ENCODE results near the gene RAB24.
A peak's percentile ranks its signal among the peaks of the same experiment; 100 is the strongest.

Gene RAB24

DNA sequence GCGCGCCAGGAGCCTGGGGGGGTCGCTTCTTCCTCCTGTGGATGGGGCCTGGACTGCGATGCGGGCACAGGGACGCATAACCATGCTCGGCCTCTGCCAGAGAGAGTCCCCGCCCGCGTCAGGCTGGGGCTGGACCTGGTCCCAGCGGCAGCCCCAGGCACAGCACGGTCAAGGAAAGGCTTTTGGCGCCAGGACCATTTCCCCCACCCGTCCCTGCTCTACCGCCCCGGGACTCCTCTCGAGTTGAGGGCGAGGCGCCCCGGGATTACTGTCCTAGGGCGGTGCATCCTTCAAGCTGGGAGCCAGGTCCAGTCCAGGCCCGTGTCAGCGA lies 7.8 kb upstream of the RAB24 start:
- no peak for DNase-seq (ENCODE audit: low spot score)

DNA sequence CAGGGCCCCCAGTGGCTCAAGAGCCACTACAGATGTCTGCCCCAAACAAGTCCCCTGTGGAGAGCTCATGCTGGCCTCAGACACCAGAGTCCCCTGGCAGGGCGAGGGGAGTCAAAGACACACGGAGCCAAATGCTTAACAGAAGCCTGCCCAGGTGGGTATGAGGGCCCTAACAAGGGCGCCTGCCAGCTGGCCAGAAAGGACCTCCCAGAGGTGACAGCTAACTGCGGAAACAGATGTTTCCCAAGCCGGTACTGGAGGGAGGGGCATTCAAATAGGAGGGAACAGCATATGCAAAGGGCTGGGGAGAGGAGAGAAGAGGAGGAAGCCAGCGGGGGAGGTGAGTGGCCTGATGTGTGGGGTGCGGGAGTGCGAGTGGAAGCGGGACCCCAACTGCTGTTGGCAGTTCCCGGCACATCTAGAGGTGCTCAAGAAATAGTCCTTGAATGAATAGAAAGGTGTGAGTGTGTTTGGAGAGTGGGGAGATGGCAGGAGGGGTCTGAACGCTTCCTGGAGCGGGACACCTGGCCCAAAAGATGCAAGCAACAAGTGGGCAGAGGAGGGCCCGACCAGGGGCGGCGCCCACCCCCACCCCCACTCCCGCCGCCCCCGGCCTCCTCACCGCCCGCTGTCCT lies 7.4 kb upstream of the RAB24 start:
- DNase-seq (ENCODE audit: low spot score): peak; percentile 26

DNA sequence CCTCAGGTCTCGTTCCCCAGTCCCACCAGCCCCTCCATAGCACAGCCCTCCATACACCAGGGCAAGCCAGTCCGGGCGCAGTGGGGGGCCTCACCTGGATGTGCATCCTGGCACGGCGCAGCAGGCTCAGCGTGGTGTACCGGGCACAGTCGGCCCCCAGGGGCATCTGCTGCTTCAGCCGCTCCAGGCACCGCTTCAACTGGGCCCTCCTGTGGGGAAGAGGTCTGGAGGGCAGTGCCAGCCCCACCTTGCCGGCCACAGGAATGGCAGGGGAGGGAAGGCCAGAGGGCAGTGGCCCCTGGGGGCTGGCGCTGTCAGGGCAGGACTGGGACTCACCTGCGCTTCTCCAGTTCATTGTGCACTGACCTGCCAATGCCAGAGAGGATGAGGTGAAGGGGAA lies 6.8 kb upstream of the RAB24 start:
- no peak for DNase-seq (ENCODE audit: low spot score)

GRCh38 chr5:177309351-177310191 lies 6.1 kb upstream of the RAB24 start:
- peak; percentile 88 for DNase-seq (ENCODE audit: low spot score)

DNA sequence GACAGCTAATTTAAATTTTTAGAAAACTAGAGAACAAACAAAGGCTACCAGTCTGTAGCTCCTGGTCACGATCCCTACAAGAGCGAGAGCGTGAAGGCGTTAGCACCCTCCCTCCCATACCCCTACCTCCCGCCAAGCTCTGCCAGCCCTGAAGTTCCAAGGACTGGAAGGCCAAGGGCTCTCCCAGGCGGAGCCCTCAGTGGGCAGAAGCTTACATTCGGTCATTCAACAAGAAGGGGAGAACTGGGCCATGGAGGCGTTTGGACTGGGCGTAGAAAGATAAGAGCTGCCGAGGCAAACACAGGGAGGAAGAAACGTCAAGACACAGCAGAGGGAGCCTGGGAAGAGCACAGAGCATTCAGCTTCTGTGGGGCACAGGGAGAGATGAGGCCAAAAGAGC lies 5.2 kb upstream of the RAB24 start:
- no peak for DNase-seq (ENCODE audit: low spot score)

- no peak for DNase-seq (ENCODE audit: low spot score)
Observed at GRCh38 chr5:177307544-177308363, 4.2 kb upstream of the RAB24 start.

- peak; percentile 8 for DNase-seq (ENCODE audit: low spot score)
Observed at GRCh38 chr5:177306674-177307543, 3.4 kb upstream of the RAB24 start.

DNA sequence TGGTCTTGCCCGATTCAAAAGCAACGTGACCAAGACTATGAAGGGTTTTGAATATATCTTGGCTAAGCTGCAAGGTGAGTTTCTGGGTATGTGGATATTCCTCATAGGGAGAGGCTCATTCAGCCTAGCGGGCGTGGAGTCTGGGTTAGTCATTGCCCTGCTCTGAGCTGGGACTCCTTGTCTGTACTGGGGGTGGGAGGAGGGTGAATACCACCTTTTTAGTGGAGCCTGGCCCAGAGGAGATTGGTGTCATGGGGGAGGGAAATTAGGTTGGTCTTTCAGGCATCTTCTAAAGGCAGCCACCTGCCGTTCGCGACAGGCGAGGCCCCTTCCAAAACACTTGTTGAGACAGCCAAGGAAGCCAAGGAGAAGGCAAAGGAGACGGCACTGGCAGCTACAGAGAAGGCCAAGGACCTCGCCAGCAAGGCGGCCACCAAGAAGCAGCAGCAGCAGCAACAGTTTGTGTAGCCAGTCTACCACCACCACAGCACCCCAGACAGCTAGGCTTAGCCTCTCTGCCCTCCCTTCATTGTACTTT lies 2.7 kb upstream of the RAB24 start:
- DNase-seq (ENCODE audit: low spot score): peak; percentile 39

DNA sequence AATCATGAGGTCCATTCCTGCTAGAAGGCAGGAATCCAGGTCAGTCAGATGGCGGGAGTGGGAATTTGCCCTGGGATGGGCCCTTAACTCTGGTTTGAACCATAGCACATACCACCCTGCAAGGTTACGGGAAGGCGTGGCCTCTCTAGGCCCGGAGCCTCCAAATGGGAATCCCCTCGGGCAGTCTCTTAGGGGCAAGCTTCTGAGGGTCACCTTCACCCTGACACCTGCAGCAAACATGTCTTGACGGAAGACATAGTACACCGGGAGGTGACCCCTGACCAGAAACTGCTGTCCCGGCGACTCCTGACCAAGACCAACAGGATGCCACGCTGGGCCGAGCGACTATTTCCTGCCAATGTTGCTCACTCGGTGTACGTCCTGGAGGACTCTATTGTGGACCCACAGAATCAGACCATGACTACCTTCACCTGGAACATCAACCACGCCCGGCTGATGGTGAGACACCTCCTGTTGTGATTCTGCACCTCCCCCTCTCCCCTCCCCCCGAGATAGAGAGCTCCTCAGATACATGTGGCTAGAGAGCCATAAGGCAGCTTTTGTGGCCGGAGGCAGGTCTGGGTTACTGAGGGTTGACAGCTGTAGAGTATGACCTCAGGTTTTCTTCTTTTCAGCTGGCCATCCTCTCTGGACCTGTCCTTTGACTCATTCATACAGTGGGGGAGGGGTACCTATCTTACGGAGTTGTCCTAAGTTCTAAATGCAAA lies 1.0 kb upstream of the RAB24 start:
- peak; percentile 61 for DNase-seq (ENCODE audit: low spot score)

GRCh38 chr5:177303925-177304391 lies 439 bp upstream of the RAB24 start:
- DNase-seq (ENCODE audit: low spot score): peak; percentile 17

- peak; percentile 22 for DNase-seq (ENCODE audit: low spot score)
Observed at GRCh38 chr5:177302354-177303110, 987 bp downstream of the RAB24 start.

- peak; percentile 89 for DNase-seq (ENCODE audit: low spot score)
Observed at GRCh38 chr5:177301503-177302165, 1.9 kb downstream of the RAB24 start.

GRCh38 chr5:177300951-177301350 lies 2.6 kb downstream of the RAB24 start:
- peak; percentile 61 for DNase-seq (ENCODE audit: low spot score)

GRCh38 chr5:177300236-177300880 lies 3.2 kb downstream of the RAB24 start:
- peak; percentile 77 for DNase-seq (ENCODE audit: low spot score)

DNA sequence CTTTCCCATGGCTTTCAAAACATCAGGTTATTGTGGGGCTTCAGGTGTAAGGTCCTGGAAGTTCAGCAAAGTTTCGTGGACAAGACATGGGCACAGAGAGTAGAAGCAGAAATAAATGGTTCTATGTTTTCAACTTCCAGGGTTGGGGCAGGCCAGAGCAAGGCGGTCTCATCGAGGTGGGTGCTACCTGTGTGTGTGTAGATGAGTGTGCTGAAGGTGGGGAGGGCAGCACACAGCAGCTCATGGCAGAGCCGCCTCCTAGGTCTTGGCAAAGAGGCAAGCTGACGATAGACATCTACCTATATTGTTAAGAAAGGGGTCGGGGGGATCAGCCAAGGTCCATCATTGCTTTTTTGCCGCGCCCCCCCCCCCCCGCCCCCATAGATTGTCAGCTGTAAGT lies 3.8 kb downstream of the RAB24 start:
- DNase-seq (ENCODE audit: low spot score): no peak

DNA sequence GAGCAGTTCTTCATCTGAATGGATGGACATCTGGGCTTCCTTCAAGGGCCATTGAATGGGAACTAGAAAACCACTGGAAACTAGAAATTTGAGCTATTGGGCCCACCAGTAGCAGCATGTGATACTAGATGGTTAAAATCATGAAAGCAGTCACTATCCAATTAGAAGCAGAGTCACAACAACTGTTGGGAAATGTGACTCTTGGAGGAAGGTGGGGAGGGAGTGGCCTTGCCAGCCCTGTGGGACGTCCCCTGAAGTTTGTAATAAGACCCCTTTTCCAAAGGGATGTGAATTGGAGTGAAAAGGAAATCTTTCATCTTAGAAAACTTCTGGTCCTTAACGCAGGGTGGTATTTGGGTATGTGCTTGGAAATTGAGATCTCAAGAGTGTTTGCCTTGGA lies 5.6 kb downstream of the RAB24 start:
- no peak for DNase-seq (ENCODE audit: low spot score)

DNA sequence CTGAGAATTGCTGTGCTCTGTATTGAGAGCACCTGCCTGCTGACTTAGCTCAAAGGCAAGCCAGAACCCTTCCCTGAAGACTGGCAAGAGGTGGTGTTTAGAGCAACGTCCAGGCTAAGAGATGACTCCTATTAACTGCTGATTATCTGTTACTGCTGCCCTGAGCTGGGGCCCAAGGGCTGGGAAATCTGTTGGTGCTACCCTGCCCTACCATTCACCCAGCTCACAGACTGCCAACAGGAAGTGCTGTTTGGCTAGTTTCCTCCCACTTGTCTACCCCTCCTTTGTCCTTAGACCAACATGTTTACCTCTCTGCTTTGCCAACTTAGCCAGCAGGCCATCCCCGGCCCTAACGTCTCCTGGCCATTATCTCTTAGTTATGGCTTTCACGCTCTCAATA lies 6.9 kb downstream of the RAB24 start:
- no peak for DNase-seq (ENCODE audit: low spot score)

GRCh38 chr5:177295924-177296323 lies 7.6 kb downstream of the RAB24 start:
- no peak for DNase-seq (ENCODE audit: low spot score)

- DNase-seq (ENCODE audit: low spot score): no peak
Observed at GRCh38 chr5:177294632-177295031, 8.9 kb downstream of the RAB24 start.

Data from kidney tubule cell (primary cell).